Osteoblast (primary cell): ENCODE measurements around the gene SORCS2. TPM values are rescaled to one million over a fixed set of nuclear protein-coding genes. Genes with fewer than 3 reads are reported as not detected.

Experiments used
- DNase-seq: peaks from one replicate; pipeline ENCODE4 v3.0.0; 2011; ENCODE audit warnings: low spot score, mixed read lengths; ENCODE audit not compliant: insufficient read length; ENCODE audit errors: missing footprints
- H2AFZ ChIP-seq: 2 replicates; pipeline ENCODE4 v1.6.0; 2011; ENCODE audit warnings: mild to moderate bottlenecking, low read length
- H3K27ac ChIP-seq: 2 replicates; pipeline ENCODE4 v1.5.1; 2011; ENCODE audit warnings: mild to moderate bottlenecking, low read depth, low read length, moderate library complexity
- H3K27me3 ChIP-seq: 2 replicates; pipeline ENCODE4 v1.6.0; 2012; ENCODE audit warnings: mild to moderate bottlenecking, control low read depth, inconsistent platforms, low read length, moderate library complexity; ENCODE audit not compliant: insufficient read depth
- H3K36me3 ChIP-seq: 2 replicates; pipeline ENCODE4 v1.5.1; 2011; ENCODE audit warnings: mild to moderate bottlenecking, low read length, control low read depth, moderate library complexity; ENCODE audit not compliant: insufficient read depth
- H3K4me1 ChIP-seq: 2 replicates; pipeline ENCODE4 v1.5.1; 2011; ENCODE audit warnings: mild to moderate bottlenecking, low read length, control low read depth, moderate library complexity; ENCODE audit not compliant: insufficient read depth
- H3K4me2 ChIP-seq: 2 replicates; pipeline ENCODE4 v1.6.0; 2011; ENCODE audit warnings: mild to moderate bottlenecking, low read length; ENCODE audit not compliant: insufficient read depth
- H3K4me3 ChIP-seq: fragments of 200-600 bp; sonication (generic); 3 replicates; pipeline ENCODE4 v1.5.1; 2012; ENCODE audit warnings: mild to moderate bottlenecking, low read length, inconsistent platforms; ENCODE audit not compliant: insufficient read depth
- H3K79me2 ChIP-seq: 2 replicates; pipeline ENCODE4 v1.6.0; 2012; ENCODE audit warnings: mild to moderate bottlenecking, low read length, control low read depth, inconsistent platforms; ENCODE audit not compliant: insufficient read depth
- H3K9me3 ChIP-seq: 2 replicates; pipeline ENCODE4 v1.5.1; 2011; ENCODE audit warnings: low read depth, low read length, control low read depth
- H4K20me1 ChIP-seq: 2 replicates; pipeline ENCODE4 v1.6.0; 2012; ENCODE audit warnings: mild to moderate bottlenecking, low read length, control low read depth; ENCODE audit not compliant: insufficient read depth
- CTCF ChIP-seq: IDR thresholded peaks from 2 replicates; pipeline ENCODE4 v1.5.1; 2011; ENCODE audit warnings: mild to moderate bottlenecking, low read depth, low read length, moderate library complexity; ENCODE audit errors: extremely low read depth
- total RNA-seq: library from RNA; depleted of rRNA; stranded (reverse); fragments of >200 nt; gene quantifications from 2 replicates; pipeline ENCODE4 v1.2.3, GENCODE V29; 2012

SORCS2 gene
- total RNA-seq, 1 donor: 9.0 TPM

- H3K4me3 ChIP-seq: no peak overlapping the region
- H3K9me3 ChIP-seq: no peaks in the 10 kb centered on the region
Measured at GRCh38 chr4:7714738-7715137, 522.4 kb downstream of the SORCS2 start.

GRCh38 chr4:7715271-7716009 lies 523.1 kb downstream of the SORCS2 start:
- Histone ChIP-seq H3K27me3 (no peaks in the 10 kb centered on the region), H3K9me3 (no peaks in the 10 kb centered on the region), H3K27ac (no peak overlapping the region), H3K4me2 (no peak overlapping the region), H3K4me3 (no peak overlapping the region), H2AFZ (no peak overlapping the region), H3K79me2 (no peaks in the 10 kb centered on the region), H3K4me1 (no peaks in the 10 kb centered on the region), H3K36me3 (no peaks in the 10 kb centered on the region), H4K20me1 (no peaks in the 10 kb centered on the region)
- DNase-seq: no peak
- TF ChIP-seq CTCF: no peak

More at GRCh38 chr4:7714738-7715137, 522.4 kb downstream of the SORCS2 start:
- no peak overlapping the region for H3K27ac ChIP-seq
- TF ChIP-seq CTCF: no peak
- no peaks in the 10 kb centered on the region for H3K36me3 ChIP-seq
- H3K4me1 ChIP-seq: no peaks in the 10 kb centered on the region
- no peak overlapping the region for H3K4me2 ChIP-seq
- no peaks in the 10 kb centered on the region for H3K79me2 ChIP-seq
- DNase-seq: no peak
- H3K27me3 ChIP-seq: no peaks in the 10 kb centered on the region
- H4K20me1 ChIP-seq: no peaks in the 10 kb centered on the region
- H2AFZ ChIP-seq: no peak overlapping the region

- H3K4me3 ChIP-seq: no peak overlapping the region
- H3K36me3 ChIP-seq: no peaks in the 10 kb centered on the region
- no peak overlapping the region for H3K4me2 ChIP-seq
Measured at GRCh38 chr4:7716010-7716721, 523.8 kb downstream of the SORCS2 start.

More at GRCh38 chr4:7716010-7716721, 523.8 kb downstream of the SORCS2 start:
- Histone ChIP-seq H3K79me2 (no peaks in the 10 kb centered on the region), H3K4me1 (no peaks in the 10 kb centered on the region), H2AFZ (no peak overlapping the region), H3K9me3 (no peaks in the 10 kb centered on the region), H4K20me1 (no peaks in the 10 kb centered on the region), H3K27me3 (no peaks in the 10 kb centered on the region), H3K27ac (no peak overlapping the region)
- no peak for TF ChIP-seq CTCF
- DNase-seq: no peak
